Fibroblast of lung (primary cell): ENCODE measurements around the gene DGKE.

Source experiments
- EZH2 ChIP-seq: IDR thresholded peaks from 2 replicates; pipeline ENCODE4 v1.5.1; 2012; ENCODE audit warnings: low read length, control low read depth, mild to moderate bottlenecking; ENCODE audit errors: missing control alignments
- TF ChIP-seq, protein P1 (sequence below), 2 donors: IDR thresholded peaks in 1 of 2; conservative IDR thresholded peaks in 1 of 2; 1 replicate in 1 of 2; 2 replicates in 1 of 2; pipeline ENCODE4 v1.5.1; 2011 to 2012; ENCODE audit warnings: low read length in 2 of 2, control low read depth in 1 of 2, inconsistent platforms in 1 of 2, low read depth in 1 of 2, mild to moderate bottlenecking in 1 of 2

DNA sequence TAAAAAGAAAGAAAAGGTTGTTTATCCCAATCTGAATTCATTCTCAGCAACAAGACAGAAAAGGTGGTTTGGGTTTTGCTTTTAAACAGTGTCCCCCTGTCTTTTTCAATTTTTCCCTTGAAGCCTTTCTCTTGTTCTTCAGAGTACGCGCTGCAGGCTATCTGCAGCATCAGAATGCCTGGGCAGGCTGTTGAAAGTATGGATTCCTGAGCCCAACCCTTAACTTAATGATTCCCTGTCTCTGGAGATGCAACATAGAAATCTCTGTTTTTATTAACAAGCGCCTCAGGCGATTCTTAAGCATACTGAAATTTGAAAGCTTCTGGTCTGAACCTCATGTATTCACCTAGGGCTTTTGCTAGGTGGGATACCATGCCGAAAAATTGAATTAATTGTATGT lies 32.1 kb downstream of the DGKE start:
- TF ChIP-seq, protein P1, sequence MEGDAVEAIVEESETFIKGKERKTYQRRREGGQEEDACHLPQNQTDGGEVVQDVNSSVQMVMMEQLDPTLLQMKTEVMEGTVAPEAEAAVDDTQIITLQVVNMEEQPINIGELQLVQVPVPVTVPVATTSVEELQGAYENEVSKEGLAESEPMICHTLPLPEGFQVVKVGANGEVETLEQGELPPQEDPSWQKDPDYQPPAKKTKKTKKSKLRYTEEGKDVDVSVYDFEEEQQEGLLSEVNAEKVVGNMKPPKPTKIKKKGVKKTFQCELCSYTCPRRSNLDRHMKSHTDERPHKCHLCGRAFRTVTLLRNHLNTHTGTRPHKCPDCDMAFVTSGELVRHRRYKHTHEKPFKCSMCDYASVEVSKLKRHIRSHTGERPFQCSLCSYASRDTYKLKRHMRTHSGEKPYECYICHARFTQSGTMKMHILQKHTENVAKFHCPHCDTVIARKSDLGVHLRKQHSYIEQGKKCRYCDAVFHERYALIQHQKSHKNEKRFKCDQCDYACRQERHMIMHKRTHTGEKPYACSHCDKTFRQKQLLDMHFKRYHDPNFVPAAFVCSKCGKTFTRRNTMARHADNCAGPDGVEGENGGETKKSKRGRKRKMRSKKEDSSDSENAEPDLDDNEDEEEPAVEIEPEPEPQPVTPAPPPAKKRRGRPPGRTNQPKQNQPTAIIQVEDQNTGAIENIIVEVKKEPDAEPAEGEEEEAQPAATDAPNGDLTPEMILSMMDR (conservative IDR thresholded peaks at IDR 0.05 in 1 of 2, IDR thresholded peaks at IDR 0.05 in 1 of 2; ENCODE audit: low read depth in 1 of 2, low read length in 2 of 2) = no peak
- no peak for TF ChIP-seq EZH2
